HCT116 (cell line): Measurements from ENCODE around the gene RBCK1. TPM values are rescaled to one million over a fixed set of nuclear protein-coding genes. Genes with fewer than 3 reads are reported as not detected.

Experiments used
- ATAC-seq: fragments of 200-7000 bp; cut with Tn5 transposase; 2 replicates; pipeline ENCODE4 v1.9.1; 2020; ENCODE audit warnings: mild to moderate bottlenecking, moderate library complexity
- BruUV-seq: library from RNA; stranded (reverse); fragments of 400-500 nt; replicated peaks from 2 replicates; lab custom pipeline; 2021; lab: Mats Ljungman, UMichigan
- CTCF ChIA-PET: fragments of 300-600 bp; sonication (Branson Sonifier 250); formaldehyde crosslinking; loops from one replicate; lab custom pipeline; 2021; ENCODE audit warnings: antibody characterized with exemption; lab: Charles Lee
- POLR2A ChIA-PET: fragments of 300-600, 350-600 bp; sonication (Branson Sonifier 250); formaldehyde crosslinking; loops from one replicate; lab custom pipeline; 2021; ENCODE audit warnings: antibody characterized with exemption; lab: Charles Lee
- RAD21 ChIA-PET, 2 experiments: fragments of 300-600 bp; sonication (Branson Sonifier 250); formaldehyde crosslinking; loops; one replicate each; lab custom pipeline; 2023; ENCODE audit warnings: low total read pairs in 2 of 2; ENCODE audit not compliant: uncharacterized antibody in 2 of 2, unreplicated experiment in 2 of 2, low non-redundant PET in 1 of 2; lab: Charles Lee
- DNase-seq: peaks from one replicate; pipeline ENCODE4 v3.0.0-alpha.2; 2010; ENCODE audit warnings: low read depth, low spot score
- H2AFZ ChIP-seq: fragments of 200-600 bp; shearing (Covaris generic), sonication (generic); 2 replicates; pipeline ENCODE4 v1.6.1; 2017; ENCODE audit warnings: low read depth, mixed run types, mixed read lengths, antibody characterized with exemption, low read length; ENCODE audit not compliant: poor library complexity, severe bottlenecking
- H3K27ac ChIP-seq: 2 replicates; pipeline ENCODE4 v1.5.1; 2012; ENCODE audit warnings: low read depth, low read length
- H3K27me3 ChIP-seq: fragments of 200-600 bp; sonication (generic); 2 replicates; pipeline ENCODE4 v1.6.1; 2016; ENCODE audit warnings: mixed run types, low read length, mixed read lengths; ENCODE audit not compliant: insufficient read depth
- H3K36me3 ChIP-seq, 2 experiments: fragments of 200-500 bp in 1 of 2; fragments of 200-600 bp in 1 of 2; sonication (Bioruptor generic) in 1 of 2; sonication (generic) in 1 of 2; 2 replicates each; pipeline versions ENCODE4 v1.5.1 to v1.6.1; 2014 to 2016; ENCODE audit warnings: low read length in 2 of 2, inconsistent platforms in 1 of 2, mixed read lengths in 1 of 2, mixed run types in 1 of 2; ENCODE audit not compliant: insufficient read depth in 2 of 2, control insufficient read depth in 1 of 2
- H3K4me1 ChIP-seq, 2 experiments: fragments of 200-600 bp in 1 of 2; sonication (generic) in 1 of 2; 2 replicates each; pipeline versions ENCODE4 v1.5.1 to v1.6.1; 2012 to 2017; ENCODE audit warnings: low read length in 2 of 2, inconsistent platforms in 1 of 2, mild to moderate bottlenecking in 1 of 2, mixed read lengths in 1 of 2, mixed run types in 1 of 2, moderate library complexity in 1 of 2; ENCODE audit not compliant: insufficient read depth in 2 of 2, control insufficient read depth in 1 of 2
- H3K4me2 ChIP-seq: fragments of 200-600 bp; sonication (generic); 2 replicates; pipeline ENCODE4 v1.6.1; 2017; ENCODE audit warnings: mixed run types, low read length, mixed read lengths
- H3K4me3 ChIP-seq, 2 experiments: fragments of 200-600 bp in 1 of 2; sonication (generic) in 1 of 2; replicated peaks in 1 of 2; 2 replicates each; pipeline ENCODE4 v1.5.1; 2011 to 2016; ENCODE audit warnings: low read length in 2 of 2, control low read depth in 1 of 2, low read depth in 1 of 2, mild to moderate bottlenecking in 1 of 2, mixed read lengths in 1 of 2, mixed run types in 1 of 2
- H3K79me2 ChIP-seq: fragments of 200-600 bp; sonication (generic); 2 replicates; pipeline ENCODE4 v1.6.1; 2017; ENCODE audit warnings: mild to moderate bottlenecking, mixed run types, low read length, moderate library complexity, mixed read lengths; ENCODE audit not compliant: insufficient read depth
- H3K9ac ChIP-seq: fragments of 200-600 bp; sonication (generic); 2 replicates; pipeline ENCODE4 v1.6.1; 2016; ENCODE audit warnings: low read length, mixed read lengths
- H3K9me2 ChIP-seq: fragments of 200-600 bp; sonication (generic), shearing (Covaris generic); 2 replicates; pipeline ENCODE4 v1.6.1; 2017; ENCODE audit warnings: mixed run types, mild to moderate bottlenecking, moderate library complexity; ENCODE audit not compliant: insufficient read depth
- H3K9me3 ChIP-seq, 2 experiments: fragments of 200-500 bp in 1 of 2; fragments of 200-600 bp in 1 of 2; sonication (Bioruptor generic) in 1 of 2; sonication (generic) in 1 of 2; 2 replicates each; pipeline ENCODE4 v1.6.1; 2014 to 2017; ENCODE audit warnings: low read length in 2 of 2, mixed read lengths in 2 of 2, inconsistent platforms in 1 of 2, low read depth in 1 of 2, mild to moderate bottlenecking in 1 of 2, mixed run types in 1 of 2, moderate library complexity in 1 of 2; ENCODE audit not compliant: control insufficient read depth in 1 of 2, insufficient read depth in 1 of 2
- H4K20me1 ChIP-seq: fragments of 200-600 bp; sonication (generic), shearing (Covaris generic); 2 replicates; pipeline ENCODE4 v1.6.1; 2017; ENCODE audit warnings: mixed run types, mild to moderate bottlenecking, moderate library complexity; ENCODE audit not compliant: insufficient read depth
- CBX3 ChIP-seq: IDR thresholded peaks from 2 replicates; pipeline ENCODE4 v1.6.1; 2012; ENCODE audit warnings: low read depth
- CEBPB ChIP-seq: IDR thresholded peaks from 2 replicates; pipeline ENCODE4 v1.6.1; 2012; ENCODE audit warnings: low read depth
- ELF1 ChIP-seq: IDR thresholded peaks from 2 replicates; pipeline ENCODE4 v1.6.1; 2012; ENCODE audit warnings: low read depth, borderline replicate concordance
- EZH2phosphoT487 ChIP-seq: fragments of 200-600 bp; IDR thresholded peaks from 2 replicates; pipeline ENCODE4 v1.6.1; 2018; ENCODE audit warnings: antibody characterized with exemption, borderline replicate concordance
- FOSL1 ChIP-seq: IDR thresholded peaks from 2 replicates; pipeline ENCODE4 v1.6.1; 2012; ENCODE audit warnings: low read depth
- JUND ChIP-seq: IDR thresholded peaks from 2 replicates; pipeline ENCODE4 v1.6.1; 2012
- POLR2A ChIP-seq: IDR thresholded peaks from 2 replicates; pipeline ENCODE4 v1.7.0; 2011; ENCODE audit warnings: borderline replicate concordance; ENCODE audit not compliant: insufficient read depth, insufficient read length; ENCODE audit errors: extremely low read depth
- RAD21 ChIP-seq: IDR thresholded peaks from 2 replicates; pipeline ENCODE4 v1.6.1; 2012; ENCODE audit warnings: low read depth, mild to moderate bottlenecking
- REST ChIP-seq: IDR thresholded peaks from 2 replicates; pipeline ENCODE4 v1.6.1; 2012; ENCODE audit warnings: low read depth
- SP1 ChIP-seq: IDR thresholded peaks from 2 replicates; pipeline ENCODE4 v1.6.1; 2012; ENCODE audit warnings: low read depth
- TCF7L2 ChIP-seq: IDR thresholded peaks from 2 replicates; pipeline ENCODE4 v1.7.0; 2011; ENCODE audit warnings: borderline replicate concordance, inconsistent platforms; ENCODE audit not compliant: insufficient read depth, insufficient read length; ENCODE audit errors: extremely low read depth
- ZNF274 ChIP-seq: fragments of 200-500 bp; sonication (Bioruptor generic); IDR thresholded peaks from 2 replicates; pipeline ENCODE4 v1.6.1; 2014; ENCODE audit warnings: mild to moderate bottlenecking, low read depth, low read length, inconsistent platforms
- intact Hi-C: fragments of 100-400 bp; cut with micrococcal nuclease; formaldehyde crosslinking; loops from 2 replicates; pipeline ENCODE4 v1.10.0; 2022
- total RNA-seq: library from RNA; stranded (reverse); gene quantifications from one replicate; pipeline ENCODE4 v1.2.1, GENCODE V29; 2021; ENCODE audit not compliant: unreplicated experiment

Gene RBCK1
- total RNA-seq, 1 experiment from 2014 or later = 180 TPM

DNA sequence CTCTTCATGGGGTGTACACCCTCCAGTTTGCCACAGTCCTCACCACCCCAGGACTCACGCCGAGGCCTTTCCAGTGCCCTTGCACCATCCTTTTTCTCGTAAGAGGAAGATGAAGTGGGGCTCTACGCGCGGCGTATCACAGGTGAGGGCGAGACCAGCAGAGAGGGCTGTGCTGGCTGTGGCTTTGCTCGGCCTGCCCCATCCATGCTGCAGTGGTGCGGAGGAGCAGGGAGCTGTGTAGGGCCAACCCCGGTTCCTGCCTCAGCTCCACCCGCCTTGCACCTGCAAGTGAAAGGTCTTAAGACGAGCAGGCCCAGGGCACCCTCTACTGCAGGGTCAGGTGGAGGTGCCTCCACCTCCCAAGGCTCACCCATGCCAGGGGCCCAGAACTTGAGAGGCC lies 24.1 kb downstream of the RBCK1 start:
- no peaks in the 10 kb centered on the region for H3K27me3 ChIP-seq
- TF ChIP-seq CEBPB = no peak
- TF ChIP-seq ZNF274 = no peak
- no peak for TF ChIP-seq ELF1
- no peak for TF ChIP-seq SP1
- no peak for TF ChIP-seq RAD21
- TF ChIP-seq FOSL1 = no peak
- TF ChIP-seq EZH2phosphoT487 = no peak
- no peak for TF ChIP-seq JUND
- TF ChIP-seq POLR2A = no peak
- TF ChIP-seq CBX3 = no peak
- no peak for TF ChIP-seq TCF7L2
- no peak for TF ChIP-seq REST
- TF ChIP-seq, all 23 proteins: peak for 0
- Histone ChIP-seq H3K4me1 (peaks cover 0 to 5% of the 10 kb centered on the region in 2 experiments; a peak in 1 of 4 replicates), H2AFZ (no peak overlapping the region), H3K4me2 (no peak overlapping the region), H3K4me3 (no peak overlapping the region), H3K9ac (no peak overlapping the region), H3K27ac (no peak overlapping the region), H3K9me3 (no peaks in the 10 kb centered on the region), H3K36me3 (peaks cover 0 to 23% of the 10 kb centered on the region in 2 experiments; a peak in 3 of 4 replicates), H3K9me2 (no peaks in the 10 kb centered on the region), H3K79me2 (no peaks in the 10 kb centered on the region), H4K20me1 (no peaks in the 10 kb centered on the region)
- ATAC-seq (no peak), DNase-seq (no peak)
- ChIA-PET POLR2A (interaction anchor here (1.2 to 1.7 kb wide), 3 partner anchors 31 to 69 kb away, joined by 3 to 9 read pairs (median 3); no protein-coding TSS in a partner anchor), CTCF (interaction anchor here (0.8 to 2.9 kb wide), 6 partner anchors 20 to 307 kb away, joined by 3 to 29 read pairs (median 12); no protein-coding TSS in a partner anchor), RAD21 (interaction anchor here in 1 of 2 experiments (1.0 kb wide), 1 partner anchor 70 kb away, joined by 4 read pairs; no protein-coding TSS in a partner anchor)
- no TSS peak for BruUV-seq
- intact Hi-C loops = no loop called here
